ENCODE results near the gene FCN1. TPM values are rescaled to one million over a fixed set of nuclear protein-coding genes. Genes with fewer than 3 reads are reported as not detected.

The FCN1 gene
- total RNA-seq, 4 donors from 2014 or later = 2.0 to 10.5 (median 4.3) TPM

GRCh38 chr9:134935701-134936345, 18.1 kb upstream of the FCN1 start:
- TF ChIP-seq, protein P1, sequence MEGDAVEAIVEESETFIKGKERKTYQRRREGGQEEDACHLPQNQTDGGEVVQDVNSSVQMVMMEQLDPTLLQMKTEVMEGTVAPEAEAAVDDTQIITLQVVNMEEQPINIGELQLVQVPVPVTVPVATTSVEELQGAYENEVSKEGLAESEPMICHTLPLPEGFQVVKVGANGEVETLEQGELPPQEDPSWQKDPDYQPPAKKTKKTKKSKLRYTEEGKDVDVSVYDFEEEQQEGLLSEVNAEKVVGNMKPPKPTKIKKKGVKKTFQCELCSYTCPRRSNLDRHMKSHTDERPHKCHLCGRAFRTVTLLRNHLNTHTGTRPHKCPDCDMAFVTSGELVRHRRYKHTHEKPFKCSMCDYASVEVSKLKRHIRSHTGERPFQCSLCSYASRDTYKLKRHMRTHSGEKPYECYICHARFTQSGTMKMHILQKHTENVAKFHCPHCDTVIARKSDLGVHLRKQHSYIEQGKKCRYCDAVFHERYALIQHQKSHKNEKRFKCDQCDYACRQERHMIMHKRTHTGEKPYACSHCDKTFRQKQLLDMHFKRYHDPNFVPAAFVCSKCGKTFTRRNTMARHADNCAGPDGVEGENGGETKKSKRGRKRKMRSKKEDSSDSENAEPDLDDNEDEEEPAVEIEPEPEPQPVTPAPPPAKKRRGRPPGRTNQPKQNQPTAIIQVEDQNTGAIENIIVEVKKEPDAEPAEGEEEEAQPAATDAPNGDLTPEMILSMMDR (IDR thresholded peaks at IDR 0.05; ENCODE audit: low read depth) = no peak

GRCh38 chr9:134935056-134935640, 17.4 kb upstream of the FCN1 start:
- TF ChIP-seq, protein P1 (IDR thresholded peaks at IDR 0.05; ENCODE audit: low read depth) = no peak

GRCh38 chr9:134933076-134933659, 15.5 kb upstream of the FCN1 start:
- TF ChIP-seq, protein P1 (IDR thresholded peaks at IDR 0.05; ENCODE audit: low read depth) = no peak

GRCh38 chr9:134932606-134933005, 14.9 kb upstream of the FCN1 start:
- TF ChIP-seq, protein P1 (IDR thresholded peaks at IDR 0.05; ENCODE audit: low read depth) = no peak

DNA sequence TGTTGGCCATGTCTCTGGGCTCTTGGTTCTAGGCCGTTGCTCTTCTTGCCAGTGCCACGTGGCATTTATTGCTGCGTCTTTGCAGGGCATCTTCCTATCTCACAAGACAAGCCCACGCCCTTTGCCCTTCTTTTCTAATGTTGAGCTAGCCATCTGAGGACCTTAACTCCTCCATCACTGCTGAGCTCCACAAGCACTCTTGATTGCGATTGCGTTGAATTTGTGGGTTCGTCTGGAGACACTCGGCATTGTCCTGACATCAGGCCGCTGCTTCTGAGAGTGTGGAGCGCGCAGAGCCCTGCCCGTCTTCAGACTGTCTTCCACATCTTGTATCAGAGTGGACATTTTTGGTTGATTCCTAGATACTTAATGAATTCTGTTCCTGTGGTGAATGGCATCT, 14.5 kb upstream of the FCN1 start:
- TF ChIP-seq, protein P1 (IDR thresholded peaks at IDR 0.05; ENCODE audit: low read depth) = no peak

- TF ChIP-seq, protein P1 (IDR thresholded peaks at IDR 0.05; ENCODE audit: low read depth) = no peak
Observed at GRCh38 chr9:134930398-134930797, 12.7 kb upstream of the FCN1 start.
